Pancreas (tissue), 10 donors: Measurements from ENCODE around the gene ACY1. TPM values are rescaled to one million over a fixed set of nuclear protein-coding genes. Genes with fewer than 3 reads are reported as not detected.
A peak's percentile ranks its signal among the peaks of the same experiment; 100 is the strongest.
"Not testable (repeated sequence)": the region's sequence is repeated elsewhere in the genome, so short reads cannot be mapped to it uniquely, and the experiment has no call there.

Source experiments
- ATAC-seq, 4 donors: fragments of 200-7000 bp; cut with Tn5 transposase; one replicate each; pipeline versions ENCODE4 v1.8.0 to v1.9.1; 2020; ENCODE audit warnings: mild to moderate bottlenecking in 4 of 4, moderate library complexity in 4 of 4
- DNase-seq, 6 donors: peaks; one replicate each; pipeline ENCODE4 v3.0.0-alpha.2; 2020
- FAIRE-seq: peaks from 2 replicates; lab custom pipeline; 2012; peaks lifted over from hg19 to GRCh38; lab: Jason Lieb, UNC
- H3K27ac ChIP-seq, 4 donors: fragments of 200-600 bp; sonication (generic); 1 replicate in 3 of 4; 2 replicates in 1 of 4; pipeline versions ENCODE4 v1.5.0 to v1.8.0; 2020
- H3K27me3 ChIP-seq, 4 donors: fragments of 200-600 bp; one replicate each; pipeline ENCODE4 v1.8.0; 2021
- H3K36me3 ChIP-seq, 3 donors: fragments of 200-600 bp; sonication (generic) in 1 of 3; one replicate each; pipeline versions ENCODE4 v1.5.0 to v1.8.0; 2020 to 2021
- H3K4me1 ChIP-seq, 3 donors: fragments of 200-600 bp; one replicate each; pipeline ENCODE4 v1.8.0; 2021
- H3K4me3 ChIP-seq, 4 donors: fragments of 200-600 bp; sonication (generic) in 2 of 4; one replicate each; pipeline versions ENCODE4 v1.5.0 to v1.8.0; 2020 to 2021
- H3K9me3 ChIP-seq, 4 donors: fragments of 200-600 bp; one replicate each; pipeline ENCODE4 v1.8.0; 2021
- WGBS, 2 donors: extraction: QIAGEN DNeasy Blood & Tissue Kit; methylation state at CpG; one replicate each; pipeline ENCODE4 v1.1.7; 2013; 5-methylcytosine and 5-hydroxymethylcytosine counted together
- intact Hi-C, 3 donors: fragments of 100-400 bp; cut with DNase I; formaldehyde crosslinking; loops; one replicate each; pipeline versions ENCODE4 v1.11.1 to v1.14.2; 2022
- polyA plus RNA-seq, 2 donors: library from polyadenylated mRNA; stranded (reverse); fragments of 200-250 nt; gene quantifications; one replicate each; pipeline ENCODE4 v1.2.3, GENCODE V29; 2013
- total RNA-seq, 6 donors: library from RNA; stranded (reverse); fragmentation: NEBNext Ultra II Directional in 4 of 6; extraction: Animal tissue kit (Norgen Biotek cat#: 25700) in 4 of 6; gene quantifications; one replicate each; pipeline versions ENCODE4 v1.2.1 to v1.2.4, GENCODE V29; 2021 to 2023
- TF ChIP-seq, protein P1 (sequence below), 4 donors: fragments of 200-600 bp; sonication (generic) in 3 of 4; IDR thresholded peaks; one replicate each; pipeline versions ENCODE4 v1.5.0 to v1.8.0; 2021; ENCODE audit warnings: antibody characterized with exemption in 4 of 4
- donor health status: healthy with polysubstance abuse.
- donor health status: DM: no; HTN: no; CAD: no; lungs with moderate emphysema.
- donor health status: DM: no; HTN: no; CAD: no.
- donor health status: control.
- donor health status: control.
- donor health status: Bipolar disorder and iron deficiency.
- donor health status: DM: yes; HTN: yes; CAD: no.
- donor health status: DM: no; HTN: no; CAD: no.
- donor health status: DM: no; HTN: no; CAD: no.
- donor health status: DM: yes; HTN: yes; CAD: no.

Gene ACY1
- total and polyA plus RNA-seq, 8 donors = 5.7 to 21.5 (median 15.6) TPM

DNA sequence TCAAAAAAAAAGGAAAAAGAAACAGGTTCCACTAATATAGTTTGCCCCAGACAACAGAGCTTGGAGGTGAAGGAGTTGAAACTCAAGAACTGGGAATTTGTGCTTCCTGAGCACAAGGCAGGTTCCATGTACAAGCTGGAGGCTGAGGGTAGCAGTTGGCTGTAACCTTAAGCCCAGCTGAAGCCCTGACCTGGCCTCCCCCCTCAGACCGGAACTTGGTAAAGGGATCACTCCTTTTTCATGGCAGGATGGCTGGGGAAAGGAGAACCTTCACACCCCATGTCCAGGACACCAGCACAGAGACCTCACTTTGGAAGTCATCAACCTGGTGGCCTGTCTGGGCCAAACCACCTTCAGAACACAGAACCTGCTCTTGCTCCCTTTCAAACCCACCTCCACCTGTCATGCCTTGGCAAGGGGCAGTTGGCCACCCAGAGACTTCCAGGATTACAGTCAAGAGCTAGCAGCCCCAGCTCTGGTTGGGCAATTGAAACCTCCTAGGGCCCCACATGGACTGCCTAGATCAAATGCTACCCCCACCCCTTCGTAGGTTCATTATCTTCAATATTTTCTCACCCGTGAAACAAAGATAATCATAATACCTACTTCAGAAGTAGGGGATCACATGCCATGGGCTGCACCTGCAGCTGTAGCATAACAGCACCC lies 8.8 kb downstream of the ACY1 start:
- ATAC-seq = no peak
- Histone ChIP-seq H3K9me3 (no peaks in the 10 kb centered on the region), H3K4me1 (peaks cover 10 to 17% (median 15%) of the 10 kb centered on the region in 3 donors), H3K27me3 (no peaks in the 10 kb centered on the region), H3K27ac (no peak overlapping the region), H3K36me3 (peaks cover 0 to 14% (median 11%) of the 10 kb centered on the region in 3 donors), H3K4me3 (no peak overlapping the region)
- TF ChIP-seq, protein P1, sequence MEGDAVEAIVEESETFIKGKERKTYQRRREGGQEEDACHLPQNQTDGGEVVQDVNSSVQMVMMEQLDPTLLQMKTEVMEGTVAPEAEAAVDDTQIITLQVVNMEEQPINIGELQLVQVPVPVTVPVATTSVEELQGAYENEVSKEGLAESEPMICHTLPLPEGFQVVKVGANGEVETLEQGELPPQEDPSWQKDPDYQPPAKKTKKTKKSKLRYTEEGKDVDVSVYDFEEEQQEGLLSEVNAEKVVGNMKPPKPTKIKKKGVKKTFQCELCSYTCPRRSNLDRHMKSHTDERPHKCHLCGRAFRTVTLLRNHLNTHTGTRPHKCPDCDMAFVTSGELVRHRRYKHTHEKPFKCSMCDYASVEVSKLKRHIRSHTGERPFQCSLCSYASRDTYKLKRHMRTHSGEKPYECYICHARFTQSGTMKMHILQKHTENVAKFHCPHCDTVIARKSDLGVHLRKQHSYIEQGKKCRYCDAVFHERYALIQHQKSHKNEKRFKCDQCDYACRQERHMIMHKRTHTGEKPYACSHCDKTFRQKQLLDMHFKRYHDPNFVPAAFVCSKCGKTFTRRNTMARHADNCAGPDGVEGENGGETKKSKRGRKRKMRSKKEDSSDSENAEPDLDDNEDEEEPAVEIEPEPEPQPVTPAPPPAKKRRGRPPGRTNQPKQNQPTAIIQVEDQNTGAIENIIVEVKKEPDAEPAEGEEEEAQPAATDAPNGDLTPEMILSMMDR (IDR thresholded peaks at IDR 0.05) = no peak
- 65 to 67% methylated on average over 3 of the region's 3 CpGs for WGBS, 2 donors
- no peak for DNase-seq
- intact Hi-C loops = no loop called here
- FAIRE-seq = no peak

GRCh38 chr3:51993657-51994056 lies 10.3 kb downstream of the ACY1 start:
- H3K4me1 ChIP-seq = peaks cover 10 to 17% (median 15%) of the 10 kb centered on the region in 3 donors
- H3K9me3 ChIP-seq, H3K27ac ChIP-seq, ATAC-seq, H3K27me3 ChIP-seq, FAIRE-seq, intact Hi-C loops: not testable (repeated sequence)
- peak in 1 of 6 donors; percentile 68 for DNase-seq
- H3K4me3 ChIP-seq = peak overlapping the region in 1 of 4 donors; percentile 79
- 59 to 60% methylated on average over 7 to 10 of the region's 13 CpGs for WGBS, 2 donors
- peaks cover 0 to 14% (median 11%) of the 10 kb centered on the region in 3 donors for H3K36me3 ChIP-seq

- Histone ChIP-seq H3K27ac (peak overlapping the region in 1 of 4 donors; percentile 89), H3K27me3 (no peaks in the 10 kb centered on the region), H3K4me3 (peak overlapping the region in 3 of 4 donors; percentile 79 to 93 (median 86)), H3K9me3 (no peaks in the 10 kb centered on the region), H3K36me3 (peaks cover 0 to 14% (median 11%) of the 10 kb centered on the region in 3 donors), H3K4me1 (peaks cover 10 to 17% (median 15%) of the 10 kb centered on the region in 3 donors)
- FAIRE-seq (no peak), DNase-seq (no peak), ATAC-seq (no peak)
- intact Hi-C loops = no loop called here
- WGBS, 2 donors = 50 to 60% methylated on average over 2 of the region's 2 CpGs
- TF ChIP-seq, protein P1 (IDR thresholded peaks at IDR 0.05) = no peak
Observed at GRCh38 chr3:51994530-51994929, 11.2 kb downstream of the ACY1 start.

- no peaks in the 10 kb centered on the region for H3K9me3 ChIP-seq
- peaks cover 10 to 17% (median 15%) of the 10 kb centered on the region in 3 donors for H3K4me1 ChIP-seq
- WGBS, 2 donors = 0 to 1% methylated on average over 40 of the region's 40 CpGs
- DNase-seq (peak; percentile 84 to 93 (median 90)), ATAC-seq (peak; percentile 94 to 98 (median 96)), FAIRE-seq (peak; percentile 87)
- peaks cover 0 to 14% (median 11%) of the 10 kb centered on the region in 3 donors for H3K36me3 ChIP-seq
- H3K27me3 ChIP-seq = no peaks in the 10 kb centered on the region
- intact Hi-C loops = no loop called here
- peak within 1 kb of the TSS; percentile 79 to 93 (median 84) for H3K4me3 ChIP-seq
- TF ChIP-seq, protein P1 (IDR thresholded peaks at IDR 0.05) = no peak
- peak within 1 kb of the TSS; percentile 78 to 89 (median 84) for H3K27ac ChIP-seq
Observed at GRCh38 chr3:51995346-51996163, 12.2 kb downstream of the ACY1 start, which contains the start of gene RPL29. TSS of gene RPL29 (minus strand) at chr3:51995895. CDS start at chr3:51995461, 434 bp downstream.

DNA sequence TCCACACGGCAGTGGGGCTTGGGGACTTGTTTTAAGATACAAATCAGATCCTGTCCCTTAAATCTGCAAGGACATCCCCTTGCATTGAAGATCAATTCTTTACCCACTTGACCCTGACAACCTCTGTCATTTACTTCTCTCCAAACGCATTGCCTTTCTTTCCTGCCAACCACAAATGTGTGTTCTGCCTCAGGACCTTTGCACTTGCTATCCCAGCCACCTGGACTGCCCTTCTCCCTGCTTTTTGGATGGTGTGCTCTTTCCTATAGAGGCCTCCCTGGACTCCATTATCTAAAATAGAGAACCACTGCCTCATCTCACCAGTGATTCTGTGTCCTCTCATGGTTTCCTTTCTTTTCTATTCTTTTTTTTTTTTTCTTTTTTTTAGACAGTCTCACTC lies 13.8 kb downstream of the ACY1 start:
- Histone ChIP-seq H3K27ac (no peak overlapping the region), H3K27me3 (no peaks in the 10 kb centered on the region), H3K9me3 (no peaks in the 10 kb centered on the region), H3K36me3 (peaks cover 0 to 14% (median 6%) of the 10 kb centered on the region in 3 donors), H3K4me3 (no peak overlapping the region), H3K4me1 (peaks cover 10 to 17% (median 15%) of the 10 kb centered on the region in 3 donors)
- intact Hi-C loops = no loop called here
- 53 to 65% methylated on average over 2 of the region's 2 CpGs for WGBS, 2 donors
- ATAC-seq (no peak), FAIRE-seq (no peak), DNase-seq (no peak)
- TF ChIP-seq, protein P1 (IDR thresholded peaks at IDR 0.05) = no peak
